Measurements from ENCODE around the gene PDCD11. TPM values are rescaled to one million over a fixed set of nuclear protein-coding genes. Genes with fewer than 3 reads are reported as not detected.

PDCD11 gene
- total RNA-seq, 1 donor from 2014 or later = 56.1 TPM

GRCh38 chr10:103445767-103446567 is 49.5 kb downstream of the PDCD11 start:
- no peaks in the 10 kb centered on the region for H3K4me1 Mint-ChIP-seq (ENCODE audit: low read depth)
- peaks cover 24% of the 10 kb centered on the region for H3K36me3 Mint-ChIP-seq (ENCODE audit: insufficient read depth)
- no peaks in the 10 kb centered on the region for H3K27me3 Mint-ChIP-seq
- no peak for DNase-seq (ENCODE audit: low spot score, unreplicated experiment)
- H3K9me3 Mint-ChIP-seq (ENCODE audit: low read depth) = no peaks in the 10 kb centered on the region
- H3K4me3 Mint-ChIP-seq (ENCODE audit: low read depth) = no peak overlapping the region
- no peak for TF ChIP-seq CTCF (IDR thresholded peaks at IDR 0.05; ENCODE audit: unreplicated experiment)
- no peak overlapping the region for H3K27ac Mint-ChIP-seq

- TF ChIP-seq CTCF (IDR thresholded peaks at IDR 0.05; ENCODE audit: unreplicated experiment) = no peak
- no peaks in the 10 kb centered on the region for H3K9me3 Mint-ChIP-seq (ENCODE audit: low read depth)
- peaks cover 21% of the 10 kb centered on the region for H3K36me3 Mint-ChIP-seq (ENCODE audit: insufficient read depth)
- DNase-seq (ENCODE audit: low spot score, unreplicated experiment) = no peak
- no peaks in the 10 kb centered on the region for H3K4me1 Mint-ChIP-seq (ENCODE audit: low read depth)
- no peaks in the 10 kb centered on the region for H3K27me3 Mint-ChIP-seq
- no peak overlapping the region for H3K27ac Mint-ChIP-seq
- H3K4me3 Mint-ChIP-seq (ENCODE audit: low read depth) = no peak overlapping the region
Measured at GRCh38 chr10:103447187-103447586, 50.8 kb downstream of the PDCD11 start.

GRCh38 chr10:103448746-103449145 is 52.3 kb downstream of the PDCD11 start:
- Mint-ChIP-seq H3K27ac (no peak overlapping the region), H3K27me3 (no peaks in the 10 kb centered on the region), H3K9me3 (ENCODE audit: low read depth) (no peaks in the 10 kb centered on the region), H3K36me3 (ENCODE audit: insufficient read depth) (peaks cover 14% of the 10 kb centered on the region), H3K4me1 (ENCODE audit: low read depth) (no peaks in the 10 kb centered on the region), H3K4me3 (ENCODE audit: low read depth) (no peak overlapping the region)
- no peak for TF ChIP-seq CTCF (IDR thresholded peaks at IDR 0.05; ENCODE audit: unreplicated experiment)
- DNase-seq (ENCODE audit: low spot score, unreplicated experiment) = no peak

- TF ChIP-seq CTCF (IDR thresholded peaks at IDR 0.05; ENCODE audit: unreplicated experiment) = no peak
- Mint-ChIP-seq H3K9me3 (ENCODE audit: low read depth) (no peaks in the 10 kb centered on the region), H3K4me1 (ENCODE audit: low read depth) (no peaks in the 10 kb centered on the region), H3K27ac (no peak overlapping the region), H3K36me3 (ENCODE audit: insufficient read depth) (peaks cover 12% of the 10 kb centered on the region), H3K27me3 (no peaks in the 10 kb centered on the region), H3K4me3 (ENCODE audit: low read depth) (no peak overlapping the region)
- DNase-seq (ENCODE audit: low spot score, unreplicated experiment) = no peak
Measured at GRCh38 chr10:103449208-103450144, 53.0 kb downstream of the PDCD11 start.

- H3K4me3 Mint-ChIP-seq (ENCODE audit: low read depth) = no peak overlapping the region
- no peaks in the 10 kb centered on the region for H3K4me1 Mint-ChIP-seq (ENCODE audit: low read depth)
- H3K27me3 Mint-ChIP-seq = no peaks in the 10 kb centered on the region
- no peak overlapping the region for H3K27ac Mint-ChIP-seq
- no peaks in the 10 kb centered on the region for H3K9me3 Mint-ChIP-seq (ENCODE audit: low read depth)
- DNase-seq (ENCODE audit: low spot score, unreplicated experiment) = no peak
- peaks cover 8% of the 10 kb centered on the region for H3K36me3 Mint-ChIP-seq (ENCODE audit: insufficient read depth)
- TF ChIP-seq CTCF (IDR thresholded peaks at IDR 0.05; ENCODE audit: unreplicated experiment) = no peak
Measured at GRCh38 chr10:103450201-103450695, 53.8 kb downstream of the PDCD11 start.
